Transverse colon (tissue), 4 donors: ENCODE results near the gene C1QTNF1.

ENCODE experiments used
- CTCF ChIP-seq, 5 experiments: fragments of 200-600 bp in 3 of 5; fragments of 450-650 bp in 2 of 5; sonication (generic) in 3 of 5; IDR thresholded peaks; 1 replicate in 2 of 5; 2 replicates in 3 of 5; pipeline ENCODE4 v1.5.1; 2016 to 2017; ENCODE audit warnings: antibody characterized with exemption in 5 of 5, inconsistent platforms in 3 of 5, mild to moderate bottlenecking in 2 of 5, moderate library complexity in 1 of 5
- EP300 ChIP-seq: sonication (generic); formaldehyde crosslinking; IDR thresholded peaks from one replicate; pipeline ENCODE4 v1.6.1; 2017; ENCODE audit warnings: antibody characterized with exemption, low read depth
- POLR2A ChIP-seq: fragments of 450-650 bp; IDR thresholded peaks from one replicate; pipeline ENCODE4 v1.6.1; 2016; ENCODE audit warnings: antibody characterized with exemption, mild to moderate bottlenecking, moderate library complexity
- POLR2AphosphoS5 ChIP-seq, 3 donors: sonication (generic); formaldehyde crosslinking; IDR thresholded peaks; one replicate each; pipeline ENCODE4 v1.6.1; 2016; ENCODE audit warnings: antibody characterized with exemption in 3 of 3

GRCh38 chr17:79093270-79093669 is 69.3 kb downstream of the C1QTNF1 start:
- TF ChIP-seq CTCF (IDR thresholded peaks at IDR 0.05), result no peak
- TF ChIP-seq POLR2AphosphoS5 (IDR thresholded peaks at IDR 0.05), result no peak
- TF ChIP-seq POLR2A, result no peak
- TF ChIP-seq EP300, result no peak
